Hematopoietic multipotent progenitor cell treated with erythropoietin and hydrocortisone succinate and interleukin-3 and kit ligand, for 15 days (in vitro differentiated cells): ENCODE data around the gene GPR68.

ENCODE experiments used
- DNase-seq: peaks from one replicate; pipeline ENCODE4 v3.0.0-alpha.2; 2015; ENCODE audit warnings: low spot score

The GPR68 gene, protein sequence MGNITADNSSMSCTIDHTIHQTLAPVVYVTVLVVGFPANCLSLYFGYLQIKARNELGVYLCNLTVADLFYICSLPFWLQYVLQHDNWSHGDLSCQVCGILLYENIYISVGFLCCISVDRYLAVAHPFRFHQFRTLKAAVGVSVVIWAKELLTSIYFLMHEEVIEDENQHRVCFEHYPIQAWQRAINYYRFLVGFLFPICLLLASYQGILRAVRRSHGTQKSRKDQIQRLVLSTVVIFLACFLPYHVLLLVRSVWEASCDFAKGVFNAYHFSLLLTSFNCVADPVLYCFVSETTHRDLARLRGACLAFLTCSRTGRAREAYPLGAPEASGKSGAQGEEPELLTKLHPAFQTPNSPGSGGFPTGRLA

DNA sequence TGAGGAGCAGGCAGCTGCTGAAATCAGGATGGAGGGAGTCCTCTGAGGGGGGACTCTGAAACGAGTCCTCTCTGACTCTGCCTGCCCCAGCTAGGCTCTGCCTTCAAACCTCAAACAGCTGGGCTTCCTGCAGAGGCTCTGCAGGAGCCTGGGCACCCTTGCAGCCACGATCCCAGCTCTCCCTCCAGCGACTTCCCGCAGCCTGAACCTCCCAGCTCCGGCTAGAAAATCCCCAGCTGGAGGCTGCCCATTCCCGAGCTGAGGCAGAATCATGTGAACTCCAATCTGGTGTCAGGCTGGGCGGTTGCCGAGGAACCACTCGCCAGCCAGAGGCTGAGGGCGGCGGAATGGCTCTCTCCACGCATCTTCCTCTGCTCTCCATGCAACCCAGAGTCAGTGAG lies at the start of gene GPR68:
GPR68 (minus strand) TSS at position 204 of the 401 bp plus-strand sequence. CDS start 9,654 bp downstream, outside the sequence.
- DNase-seq = no peak

DNA sequence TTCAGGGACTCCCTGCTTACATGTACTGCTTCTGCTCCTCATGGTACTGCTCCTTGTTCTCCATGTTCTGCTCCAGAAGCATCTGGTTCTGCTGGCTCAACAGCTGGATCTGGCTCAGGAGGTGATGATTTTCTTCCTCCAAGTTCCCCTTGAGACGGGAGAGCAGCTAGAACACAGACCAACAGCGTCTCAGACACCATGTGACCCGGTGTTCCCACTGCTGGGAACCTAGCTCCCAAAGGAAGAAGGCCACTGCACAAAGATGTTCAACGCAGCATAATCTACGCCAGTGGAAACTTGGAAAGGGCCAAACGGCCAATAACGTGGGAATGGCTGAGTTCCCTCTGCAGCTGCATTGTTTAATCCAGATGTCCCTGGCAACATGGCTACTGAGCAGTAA lies 49.6 kb upstream of the GPR68 start:
- DNase-seq = no peak

DNA sequence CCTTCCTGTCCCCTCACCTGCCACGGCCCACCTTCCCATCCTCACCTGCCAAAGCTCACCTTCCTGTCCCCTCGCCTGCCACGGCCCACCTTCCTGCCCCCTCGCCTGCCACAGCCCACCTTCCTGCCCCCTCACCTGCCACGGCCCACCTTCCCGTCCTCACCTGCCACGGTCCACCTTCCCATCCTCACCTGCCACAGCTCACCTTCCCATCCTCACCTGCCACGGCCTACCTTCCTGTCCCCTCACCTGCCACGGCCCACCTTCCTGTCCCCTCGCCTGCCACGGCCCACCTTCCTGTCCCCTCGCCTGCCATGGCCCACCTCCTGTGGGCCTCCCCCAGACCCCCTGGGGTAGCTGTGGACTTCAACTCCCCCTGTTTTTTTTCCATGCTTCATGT lies 48.8 kb upstream of the GPR68 start:
- DNase-seq = no peak

DNA sequence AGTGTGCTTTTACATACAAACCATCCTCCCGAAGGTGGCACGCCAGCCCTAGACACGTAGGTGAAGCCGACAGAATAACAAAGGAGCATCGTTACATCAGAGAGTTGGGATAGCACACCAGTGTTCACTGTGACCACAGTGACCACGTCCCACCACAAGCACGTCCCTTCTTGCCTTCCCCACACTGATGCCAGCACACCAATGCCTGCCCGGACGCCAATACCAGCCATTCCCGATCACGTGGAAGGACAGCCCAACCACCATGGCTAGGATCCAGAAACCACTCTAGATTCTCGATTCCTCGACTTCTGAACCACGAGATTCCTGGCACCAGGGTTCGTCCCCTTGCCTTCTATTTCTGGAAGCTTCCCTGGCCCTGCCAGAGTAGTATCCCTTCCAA lies 48.0 kb upstream of the GPR68 start:
- no peak for DNase-seq

DNA sequence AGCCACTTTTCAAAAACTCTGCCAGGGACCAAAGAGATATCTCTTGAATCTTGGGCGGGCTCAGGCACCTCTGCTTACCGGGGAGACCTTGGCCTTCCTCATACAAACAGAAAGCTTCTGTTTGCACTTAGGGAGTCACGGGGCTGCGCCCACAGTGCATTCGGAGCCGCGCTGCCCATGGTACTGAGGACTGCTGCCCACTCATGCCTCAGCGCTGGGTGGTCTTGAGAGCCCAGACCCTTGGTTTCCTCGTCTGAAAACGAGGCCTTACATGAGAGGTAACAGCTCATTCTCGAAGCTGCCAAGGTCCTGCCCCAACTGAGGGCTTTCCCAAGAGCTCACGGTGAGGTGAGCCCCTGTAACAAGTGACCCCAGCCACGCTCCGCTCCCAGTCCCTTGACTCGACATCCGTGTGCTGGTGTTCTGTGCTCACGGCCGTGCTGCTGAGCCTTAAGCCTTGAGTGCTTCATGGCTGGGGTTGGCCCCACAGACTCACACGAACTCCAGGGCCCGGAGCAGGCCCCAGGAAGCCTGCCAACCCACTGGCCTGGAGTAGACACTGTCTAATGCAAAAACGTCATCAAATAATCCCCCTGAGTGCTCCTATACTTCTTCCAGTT lies 47.4 kb upstream of the GPR68 start:
- DNase-seq = no peak

DNA sequence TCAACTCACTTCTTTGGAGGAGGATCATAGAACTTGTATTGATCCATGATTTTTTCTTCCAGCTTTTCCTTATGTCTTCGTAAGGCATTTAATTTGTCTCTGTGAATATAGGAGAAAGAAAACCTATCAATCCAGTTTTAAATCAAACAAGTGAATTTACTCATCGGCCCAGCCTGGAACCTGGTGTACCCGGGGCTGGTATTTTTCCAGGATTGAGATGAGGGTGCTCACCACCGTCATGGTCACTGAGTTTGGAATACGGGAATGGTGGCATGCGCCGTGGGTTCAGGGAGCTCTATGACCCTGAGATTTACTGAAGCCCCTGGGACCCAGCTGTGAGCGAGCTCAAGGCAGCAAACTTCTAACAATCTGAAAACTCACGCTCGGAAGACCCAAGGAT lies 46.5 kb upstream of the GPR68 start:
- no peak for DNase-seq

DNA sequence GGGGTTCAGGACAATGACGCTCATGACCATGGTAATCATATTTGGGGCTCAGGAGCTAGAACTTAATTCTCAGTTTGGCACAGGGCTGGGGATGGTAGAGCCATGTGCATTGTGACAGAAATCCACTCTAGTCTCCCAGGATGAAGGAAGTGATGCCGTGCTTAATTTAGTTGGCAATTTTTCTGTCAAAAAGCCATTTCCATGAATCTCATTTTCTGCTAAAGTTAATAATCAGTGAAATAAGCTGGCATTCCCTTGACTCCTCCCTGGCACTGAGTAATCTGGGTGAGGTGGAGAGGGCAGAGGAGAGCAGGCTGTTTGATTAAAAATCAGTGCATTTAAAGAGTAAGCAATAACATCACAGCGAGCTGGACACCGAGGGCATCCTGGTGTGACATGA lies 45.0 kb upstream of the GPR68 start:
- no peak for DNase-seq

DNA sequence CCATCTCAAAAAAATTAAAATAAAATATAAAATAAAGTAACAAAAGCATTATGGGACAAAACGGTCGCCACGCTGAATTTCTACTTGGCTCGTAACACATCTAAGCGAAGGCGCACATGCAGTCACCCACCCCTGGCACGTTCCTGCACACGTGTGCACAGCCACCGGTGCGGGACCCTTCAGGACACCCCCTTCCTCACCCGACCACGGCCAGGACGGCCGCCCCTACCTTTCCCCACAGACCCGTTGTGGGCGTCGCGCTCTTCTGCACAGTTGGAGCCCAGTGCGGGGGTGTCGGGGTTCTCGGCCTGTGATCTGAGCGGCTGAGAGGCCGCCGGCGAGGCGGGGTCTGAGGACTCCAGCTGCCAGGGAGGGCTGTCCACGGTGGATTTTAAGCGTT lies 44.4 kb upstream of the GPR68 start:
- DNase-seq = no peak

DNA sequence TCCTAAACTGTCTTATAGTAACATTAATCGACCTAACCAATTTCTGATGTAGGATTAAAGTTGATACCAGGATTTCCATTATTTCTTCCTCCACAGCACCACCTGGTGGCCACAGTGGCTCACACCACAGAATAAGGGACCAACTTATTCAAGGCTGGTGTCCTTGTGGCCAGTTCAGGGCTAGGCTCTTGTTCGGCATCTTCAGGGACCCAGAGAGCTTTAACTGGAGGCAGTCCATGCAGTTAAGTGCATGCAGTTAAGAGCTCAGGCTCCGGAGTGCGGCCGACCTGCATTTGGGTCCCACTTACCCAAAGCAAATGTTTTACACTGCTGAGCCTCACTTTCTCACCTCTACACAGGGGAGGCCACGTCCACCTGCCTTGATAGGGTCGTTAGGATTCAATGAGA lies 42.0 kb upstream of the GPR68 start:
- peak; percentile 80 for DNase-seq

DNA sequence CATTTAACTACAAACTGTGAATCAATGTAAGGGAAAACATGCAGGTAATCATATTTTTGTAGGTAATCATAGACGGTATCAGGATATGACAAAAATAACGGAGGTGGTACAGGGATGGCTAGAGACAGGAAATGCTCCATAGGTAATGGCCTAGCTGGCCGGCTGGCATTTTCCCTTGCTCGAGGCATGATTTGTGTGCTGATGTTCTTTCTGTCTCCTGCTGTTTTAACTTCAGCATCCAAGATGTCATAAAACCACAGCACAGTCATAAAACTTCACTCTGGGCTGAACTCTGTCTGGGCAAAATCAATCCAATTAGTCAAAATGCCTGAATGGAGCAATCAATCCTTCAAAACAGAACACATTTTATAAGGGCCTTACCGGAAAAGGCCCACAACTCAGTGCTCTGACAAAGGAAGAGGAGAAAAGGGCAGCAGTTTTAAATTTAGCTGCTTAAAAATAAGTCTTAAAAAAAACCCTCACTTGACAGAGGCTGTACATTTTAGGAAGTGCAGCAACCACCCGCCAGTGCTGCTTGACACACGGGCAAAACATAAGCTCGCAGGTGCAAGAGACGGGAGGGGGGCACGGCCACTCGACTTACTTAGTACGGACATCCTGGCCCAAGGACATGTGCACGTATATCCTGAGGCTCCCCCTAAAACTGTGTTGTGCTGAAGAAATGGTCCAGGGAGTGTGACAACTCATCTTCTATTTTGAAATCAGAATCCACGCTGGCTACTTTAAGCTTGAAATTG lies 40.5 kb upstream of the GPR68 start:
- DNase-seq = no peak

DNA sequence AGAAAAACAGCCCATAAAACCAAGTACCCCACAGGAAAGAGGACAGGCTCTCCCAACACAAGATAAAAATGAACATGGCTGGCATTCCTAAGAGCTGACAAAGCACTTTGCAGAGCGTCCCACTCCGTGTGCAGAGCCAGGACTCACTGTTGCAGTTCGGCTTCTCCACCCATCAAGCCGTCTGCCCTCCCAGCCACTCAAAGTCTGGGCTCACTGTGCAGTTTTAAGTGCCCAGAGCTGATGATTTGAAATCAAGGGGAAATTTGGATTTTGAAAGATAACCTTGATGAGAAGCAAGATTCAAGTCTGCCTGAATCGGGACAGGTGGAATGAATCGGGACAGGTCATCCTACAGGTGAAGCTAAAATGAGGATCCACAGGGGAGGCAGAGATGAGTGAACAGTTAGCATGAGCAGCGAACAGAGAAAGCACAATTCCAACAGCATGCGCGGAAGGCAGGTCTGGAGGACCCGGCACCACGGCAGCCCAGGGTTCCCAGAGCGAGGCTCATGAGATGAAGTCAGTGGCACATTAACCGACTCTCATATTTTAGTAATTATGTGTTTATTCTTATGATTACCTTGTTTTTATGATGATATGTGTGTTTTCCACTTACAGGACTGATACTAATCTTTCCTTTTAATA lies 39.8 kb upstream of the GPR68 start:
- no peak for DNase-seq

DNA sequence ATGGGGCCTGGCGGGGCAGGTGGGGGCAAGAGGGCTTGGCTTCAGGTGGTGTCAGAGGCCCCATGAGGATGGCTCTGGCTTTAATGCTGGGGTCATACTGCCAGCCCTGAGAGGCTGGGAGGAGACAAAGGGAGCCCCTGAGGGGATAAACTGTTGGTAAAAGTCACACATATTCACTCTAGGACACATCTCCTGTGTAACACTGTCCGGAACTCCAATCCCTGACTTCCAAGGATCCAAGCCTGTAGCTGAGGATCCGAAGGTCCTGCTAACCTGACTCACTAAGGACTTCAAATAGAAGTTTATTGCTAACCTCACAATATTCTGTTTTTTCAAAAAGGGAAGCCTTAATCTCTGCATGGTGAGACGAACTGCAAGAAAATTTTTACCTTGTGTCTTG lies 39.2 kb upstream of the GPR68 start:
- no peak for DNase-seq

DNA sequence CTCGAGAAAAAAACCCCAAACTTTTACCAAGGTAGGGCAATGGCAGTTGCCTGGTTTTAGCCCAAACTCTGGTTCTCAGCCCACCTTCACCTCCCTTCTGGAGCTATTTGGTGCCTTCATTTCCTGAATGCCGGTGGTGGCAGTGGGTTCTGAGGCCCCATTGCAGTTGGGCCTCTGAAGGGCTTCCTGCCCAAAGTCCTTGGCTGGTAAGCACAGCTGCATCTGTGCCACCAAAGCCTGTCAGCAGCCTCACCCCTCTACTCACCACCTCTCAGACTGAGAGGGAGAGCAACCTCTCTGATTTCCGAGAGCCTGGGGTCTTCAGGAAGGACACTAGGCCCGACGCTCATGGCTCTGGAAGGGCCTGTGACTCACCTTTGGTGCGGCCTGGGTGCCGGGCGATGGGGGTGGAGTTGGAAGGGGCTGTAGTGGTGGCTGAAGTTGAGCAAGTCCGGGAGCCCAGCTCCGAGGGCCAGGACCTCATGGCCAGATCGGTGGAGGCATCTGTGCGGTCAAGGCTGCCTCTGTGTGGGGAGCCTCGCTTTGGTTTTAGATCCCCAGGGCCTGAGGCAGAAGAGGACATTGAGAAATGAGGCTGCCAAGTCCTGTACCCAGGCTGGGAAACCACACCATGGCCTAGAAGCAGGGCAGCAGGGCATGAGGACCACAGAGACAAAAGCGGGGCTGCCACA lies 38.6 kb upstream of the GPR68 start:
- no peak for DNase-seq

DNA sequence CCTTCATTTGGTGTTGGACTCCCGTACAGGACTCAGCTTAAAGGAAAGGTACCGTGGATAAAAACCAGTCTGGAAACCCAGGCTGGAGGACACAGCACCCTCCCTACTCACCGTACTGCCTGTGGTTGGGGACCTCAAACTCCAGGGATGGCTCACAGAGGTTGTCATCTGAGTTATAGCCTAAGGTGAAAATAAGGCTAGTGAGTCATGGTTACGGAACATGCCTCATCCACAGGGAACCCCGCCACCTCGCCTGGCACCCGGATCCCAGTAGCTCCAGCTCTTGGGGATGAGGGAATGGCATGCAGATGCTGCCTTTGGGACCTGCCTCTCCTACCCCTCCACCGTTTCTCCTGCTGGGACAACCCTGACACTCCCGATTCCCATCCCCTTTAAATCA lies 36.8 kb upstream of the GPR68 start:
- DNase-seq = no peak

DNA sequence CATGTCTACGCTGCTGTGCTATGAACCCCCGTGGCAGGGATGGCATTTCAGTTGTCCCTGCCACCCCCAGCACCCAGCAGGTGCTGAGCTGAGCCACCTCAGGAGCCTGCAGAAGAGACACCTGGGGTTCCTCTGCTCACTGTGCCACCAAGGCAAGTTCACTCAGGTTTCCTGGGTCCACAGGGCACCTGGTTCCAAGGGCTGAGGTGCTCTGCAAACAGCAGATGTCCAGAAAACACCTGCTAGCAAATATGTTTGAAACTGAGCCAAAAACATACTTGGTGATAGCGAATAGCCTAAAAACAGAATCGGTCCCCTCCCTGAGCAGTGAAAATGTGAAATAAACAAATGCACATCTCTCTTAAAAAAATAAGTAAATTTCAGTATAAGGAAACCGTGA lies 35.6 kb upstream of the GPR68 start:
- no peak for DNase-seq

DNA sequence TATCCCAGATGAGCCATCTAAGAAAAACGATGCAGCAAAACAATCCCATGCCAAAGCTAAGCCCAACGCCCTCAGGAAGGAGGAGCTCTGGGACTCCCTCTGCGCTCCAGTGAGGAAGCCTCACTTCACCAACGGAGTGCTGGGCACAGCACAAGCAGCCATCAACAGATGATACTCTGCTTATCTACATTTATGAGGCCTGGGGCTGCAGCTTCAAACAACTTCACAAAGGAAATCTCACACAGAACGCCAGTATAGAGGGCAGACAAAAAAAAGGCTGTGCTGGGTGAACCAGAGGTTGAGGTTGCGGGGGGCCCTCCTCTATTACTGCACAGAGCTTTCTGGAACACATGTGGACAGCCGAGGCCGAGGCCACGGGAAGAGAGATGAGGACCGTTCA lies 34.9 kb upstream of the GPR68 start:
- no peak for DNase-seq

DNA sequence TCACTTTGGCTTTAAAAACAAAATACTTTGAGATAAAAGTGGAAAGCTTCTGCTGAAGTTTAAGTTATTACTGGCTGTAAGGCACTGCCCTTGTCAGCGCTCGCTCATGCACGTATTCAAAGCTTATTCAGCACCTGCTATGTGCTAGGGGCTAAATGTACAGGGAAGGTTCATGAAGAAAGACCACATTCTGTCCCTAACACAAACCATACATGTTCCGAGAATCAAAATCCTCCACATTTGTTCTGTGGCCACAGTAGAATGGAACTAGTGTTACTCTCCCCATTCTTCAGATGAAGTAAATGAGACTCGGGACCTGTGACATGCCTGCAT lies 33.8 kb upstream of the GPR68 start:
- no peak for DNase-seq

DNA sequence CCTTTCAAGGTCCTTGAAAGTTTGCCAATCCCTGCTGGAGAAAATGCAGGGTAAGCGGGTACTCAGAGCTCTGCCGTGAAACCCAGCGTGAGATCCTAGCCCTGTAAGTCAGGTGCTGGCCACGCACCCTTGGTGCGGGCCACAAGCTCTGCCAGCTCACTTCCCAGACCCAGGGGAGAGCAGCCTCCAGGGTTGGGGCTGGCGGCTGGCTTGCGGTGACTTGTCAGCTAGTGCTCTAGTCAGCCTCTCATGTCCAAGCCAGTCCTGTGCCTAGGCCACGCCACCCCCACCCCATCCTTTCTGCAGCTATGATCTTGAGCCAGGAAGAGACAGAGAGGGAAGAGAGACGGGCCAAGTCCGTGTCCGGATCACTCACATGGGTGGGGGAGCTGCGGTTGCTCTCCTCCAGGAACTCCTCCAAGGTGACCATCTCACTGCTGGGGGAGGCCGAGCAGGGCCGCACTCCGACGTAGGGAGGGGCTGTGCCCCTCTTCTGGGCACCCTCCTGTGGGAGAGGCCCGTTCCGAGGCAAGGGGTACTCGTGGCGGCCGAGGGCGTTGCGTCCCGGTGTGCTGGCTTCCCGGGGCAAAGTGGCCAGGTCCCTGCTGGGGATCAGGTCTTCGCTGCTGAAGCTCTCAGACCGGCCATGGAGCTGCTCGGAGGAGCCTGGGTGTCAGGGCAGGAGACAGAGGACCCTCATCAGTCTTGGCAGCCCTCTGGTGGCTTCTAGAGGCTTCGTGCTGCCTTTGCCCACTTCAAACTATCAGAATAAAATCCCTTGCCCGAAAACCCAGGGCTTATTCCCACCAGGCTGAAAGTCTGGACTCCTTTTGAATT lies 33.3 kb upstream of the GPR68 start:
- DNase-seq = no peak

DNA sequence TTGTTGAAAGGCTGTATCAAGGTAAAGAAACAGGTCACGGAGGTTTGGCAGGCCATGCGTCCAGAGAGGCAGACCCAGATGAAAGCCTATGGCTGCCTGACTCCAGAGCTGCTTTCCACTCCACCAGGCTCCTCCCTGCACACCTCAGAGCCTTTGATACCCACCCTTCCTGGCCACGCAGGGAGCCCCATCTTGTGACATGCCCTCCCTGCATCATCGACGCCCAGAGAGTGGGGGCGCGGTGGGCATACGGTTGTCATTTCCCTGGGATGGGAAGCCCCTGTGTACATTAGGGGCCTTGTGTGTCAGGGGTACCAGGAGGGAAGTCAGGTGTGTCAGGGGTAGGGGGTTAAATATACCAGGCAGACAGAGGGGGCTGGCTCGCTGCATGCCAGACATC lies 30.3 kb upstream of the GPR68 start:
- DNase-seq = no peak

DNA sequence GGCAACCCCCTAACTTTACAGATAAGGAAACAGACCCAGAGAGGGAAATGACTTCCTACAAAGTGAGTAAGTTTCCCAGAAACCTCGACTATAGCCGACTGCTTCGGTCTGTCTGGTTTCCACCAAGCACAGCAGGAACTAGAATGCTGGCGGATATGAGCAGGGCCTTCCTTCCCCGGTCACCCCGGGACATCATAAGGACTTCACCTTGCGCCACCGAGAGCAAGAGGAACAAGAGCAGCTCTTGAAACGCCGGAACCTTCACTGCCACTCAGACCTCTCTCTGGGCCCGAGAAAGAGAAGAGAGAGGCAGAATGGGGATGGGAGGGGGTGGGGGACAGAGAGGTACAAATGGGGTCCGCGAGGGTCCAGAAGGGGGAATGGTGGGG lies 29.4 kb upstream of the GPR68 start:
- DNase-seq = no peak

DNA sequence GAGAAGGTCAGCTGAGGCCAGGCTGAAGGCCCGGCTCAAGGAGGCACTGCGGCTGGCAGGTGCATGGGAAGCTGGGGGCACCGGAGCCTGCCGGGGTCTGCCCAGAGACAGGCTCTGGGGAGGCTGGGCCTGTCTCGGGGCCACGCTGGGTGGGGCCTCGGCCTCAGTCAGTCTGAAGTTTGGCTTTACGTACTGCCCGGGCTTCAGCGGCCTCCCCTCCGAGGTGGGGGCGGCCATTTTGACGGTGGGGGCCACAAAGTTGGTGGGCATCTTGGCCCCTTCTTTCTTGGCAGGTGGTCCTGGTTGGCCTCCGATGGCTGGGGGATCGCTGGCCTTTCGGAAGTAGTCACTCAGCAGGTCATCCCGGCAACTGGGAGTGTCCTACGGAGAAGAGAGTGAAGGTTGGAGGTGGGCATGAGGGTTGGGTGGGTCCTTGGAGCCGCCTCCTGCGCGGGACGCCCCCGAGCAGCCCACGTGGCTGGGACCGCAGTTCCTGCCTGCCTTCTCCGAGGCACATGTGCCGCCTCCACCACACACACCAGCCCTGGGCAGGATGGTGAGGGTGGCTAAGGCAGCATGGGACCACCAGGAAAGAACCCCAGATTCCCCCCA lies 28.9 kb upstream of the GPR68 start:
- DNase-seq = no peak
